Parietal lobe (tissue), 1 donor: ENCODE data around the gene OR5K1. TPM values are rescaled to one million over a fixed set of nuclear protein-coding genes. Genes with fewer than 3 reads are reported as not detected.

Source experiments
- total RNA-seq: library from RNA; depleted of rRNA; stranded (reverse); fragments of >200 nt; gene quantifications from one replicate; pipeline ENCODE4 v1.2.3, GENCODE V29; 2014

OR5K1 gene
- total RNA-seq: not detected

DNA sequence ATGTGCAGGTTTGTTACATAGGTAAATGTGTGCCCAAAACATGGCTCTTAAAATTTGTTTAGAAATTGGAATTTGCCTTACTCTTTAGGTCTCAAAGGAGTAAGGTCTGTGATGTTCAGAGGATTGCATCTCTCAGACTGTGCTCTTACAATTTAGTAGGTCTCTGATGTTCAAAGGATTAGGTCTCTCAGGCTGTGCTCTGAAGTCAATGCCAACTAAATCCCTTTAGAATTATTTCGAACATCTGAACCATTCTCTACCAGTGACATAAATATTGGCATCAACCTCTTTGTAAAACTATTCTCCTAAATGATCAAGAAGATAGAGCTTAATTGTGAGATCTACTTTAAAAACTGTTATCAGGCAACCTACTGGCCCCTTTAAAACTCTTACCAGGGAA is at the start of gene OR5K1:
TSS of gene OR5K1 (plus strand) at position 301 of the 400 bp plus-strand sequence. CDS start 6,376 bp downstream, outside the sequence.

DNA sequence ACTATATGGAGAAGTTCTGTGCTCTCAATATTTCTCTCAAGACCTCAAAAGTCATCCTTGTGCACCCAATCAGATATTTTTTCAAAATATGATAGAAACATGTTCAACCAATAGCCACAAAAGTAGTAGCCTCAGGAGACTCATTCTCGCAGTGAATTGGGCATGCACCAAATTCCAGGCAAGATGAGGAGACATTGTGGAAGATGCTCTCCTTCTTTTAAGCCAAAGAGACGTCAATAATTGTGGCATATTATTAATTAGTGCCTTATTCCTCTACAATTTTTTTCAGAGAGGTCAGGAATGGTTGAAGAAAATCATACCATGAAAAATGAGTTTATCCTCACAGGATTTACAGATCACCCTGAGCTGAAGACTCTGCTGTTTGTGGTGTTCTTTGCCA is 34.4 kb downstream of the OR5K1 start, which contains the start of gene OR5K2:
TSS of gene OR5K2 (plus strand) at position 301 of the 400 bp plus-strand sequence. CDS start at position 301, 0 bp downstream.

Other genes starting within 250 kb of the OR5K1 start
- not detected for gene OR5H6, start 199.0 kb upstream of the OR5K1 start, total RNA-seq
- gene OR5H2, start 180.7 kb upstream of the OR5K1 start, total RNA-seq: not detected
- not detected for gene OR5K4, start 109.3 kb upstream of the OR5K1 start, total RNA-seq
- gene OR5K3, start 72.5 kb upstream of the OR5K1 start, total RNA-seq: not detected
- not detected for gene OR5K2, start 34.5 kb downstream of the OR5K1 start, total RNA-seq
- 132 TPM for gene CLDND1, start 59.7 kb downstream of the OR5K1 start, total RNA-seq
- not detected for gene GPR15, start 68.8 kb downstream of the OR5K1 start, total RNA-seq
- 22.5 TPM for gene CPOX, start 130.4 kb downstream of the OR5K1 start, total RNA-seq